HepG2 (cell line): ENCODE results near the gene ZNF644. TPM values are rescaled to one million over a fixed set of nuclear protein-coding genes. Genes with fewer than 3 reads are reported as not detected.

ENCODE experiments used
- ATAC-seq: fragments of 200-7000 bp; cut with Tn5 transposase; 3 replicates; pipeline ENCODE4 v1.9.1; 2020; ENCODE audit warnings: mild to moderate bottlenecking, moderate library complexity
- BruUV-seq: library from RNA; stranded (reverse); fragments of 400-500 nt; replicated peaks from 2 replicates; lab custom pipeline; 2021; lab: Mats Ljungman, UMichigan
- CTCF ChIA-PET: fragments of 300-600 bp; formaldehyde crosslinking; extraction: SDS; loops from one replicate; lab custom pipeline; 2021; ENCODE audit warnings: low total read pairs, inconsistent platforms, low intra/inter-chr PET ratio; lab: Yijun Ruan, JAX
- POLR2A ChIA-PET: fragments of 350-600 bp; sonication (Branson Sonifier 250); formaldehyde crosslinking; loops from one replicate; lab custom pipeline; 2020; ENCODE audit warnings: antibody characterized with exemption, inconsistent platforms; lab: Yijun Ruan, JAX
- DNase-seq: peaks from one replicate; pipeline ENCODE4 v3.0.0-alpha.2; 2015; ENCODE audit warnings: low spot score
- FAIRE-seq: peaks from 3 replicates; lab custom pipeline; 2011; peaks lifted over from hg19 to GRCh38; lab: Jason Lieb, UNC
- H2AFZ ChIP-seq: one replicate; pipeline ENCODE4 v1.6.1; 2011; ENCODE audit warnings: low read length, inconsistent platforms
- H3K27ac ChIP-seq: fragments of 300-600 bp; 3 replicates; pipeline ENCODE4 v1.8.0; 2011; ENCODE audit warnings: mixed run types, mild to moderate bottlenecking, mixed read lengths, low read length, inconsistent platforms; ENCODE audit not compliant: insufficient read depth; ENCODE audit errors: extremely low read length
- H3K27me3 ChIP-seq, 2 experiments: fragments of 200-600 bp in 1 of 2; 2 replicates in 1 of 2; 3 replicates in 1 of 2; pipeline versions ENCODE4 v1.6.0 to v1.8.0; 2011; ENCODE audit warnings: low read length in 2 of 2, mild to moderate bottlenecking in 2 of 2, moderate library complexity in 2 of 2, inconsistent platforms in 1 of 2; ENCODE audit not compliant: insufficient read depth in 2 of 2, control insufficient read depth in 1 of 2
- H3K36me3 ChIP-seq, 2 experiments: fragments of 200-600 bp in 1 of 2; replicated peaks in 1 of 2; 2 replicates in 1 of 2; 3 replicates in 1 of 2; pipeline versions ENCODE4 v1.5.1 to v1.8.0; 2011; ENCODE audit warnings: low read length in 2 of 2, inconsistent platforms in 1 of 2; ENCODE audit not compliant: insufficient read depth in 2 of 2, control insufficient read depth in 1 of 2
- H3K4me1 ChIP-seq: 2 replicates; pipeline ENCODE4 v1.5.1; 2012; ENCODE audit warnings: low read length, inconsistent platforms; ENCODE audit not compliant: insufficient read depth
- H3K4me2 ChIP-seq: 2 replicates; pipeline ENCODE4 v1.6.0; 2011; ENCODE audit warnings: low read depth, low read length, inconsistent platforms
- H3K4me3 ChIP-seq, 3 experiments: fragments of 200-600 bp in 1 of 3; sonication (generic), shearing (Covaris generic) in 1 of 3; replicated peaks in 1 of 3; 2 replicates each; pipeline ENCODE4 v1.5.1; 2011 to 2016; ENCODE audit warnings: low read length in 3 of 3, inconsistent platforms in 2 of 3, low read depth in 2 of 3, mild to moderate bottlenecking in 2 of 3, control low read depth in 1 of 3, mixed read lengths in 1 of 3; ENCODE audit not compliant: insufficient read depth in 1 of 3
- H3K79me2 ChIP-seq: one replicate; pipeline ENCODE4 v1.6.1; 2011; ENCODE audit warnings: low read length, inconsistent platforms; ENCODE audit not compliant: insufficient read depth
- H3K9ac ChIP-seq: 2 replicates; pipeline ENCODE4 v1.6.0; 2011; ENCODE audit warnings: mild to moderate bottlenecking, low read depth, low read length, inconsistent platforms; ENCODE audit not compliant: insufficient read depth
- H3K9me3 ChIP-seq: 2 replicates; pipeline ENCODE4 v1.5.1; 2012; ENCODE audit warnings: mild to moderate bottlenecking, low read length
- H4K20me1 ChIP-seq: 2 replicates; pipeline ENCODE4 v1.6.0; 2011; ENCODE audit warnings: inconsistent platforms, mild to moderate bottlenecking, low read length, moderate library complexity; ENCODE audit not compliant: insufficient read depth
- ARHGAP35 ChIP-seq: sonication (generic); formaldehyde crosslinking; IDR thresholded peaks from 2 replicates; pipeline ENCODE4 v1.9.0; 2022; ENCODE audit warnings: mild to moderate bottlenecking, inconsistent platforms, moderate library complexity, missing genetic modification reagents, borderline replicate concordance
- BRF2 ChIP-seq: sonication (generic); formaldehyde crosslinking; IDR thresholded peaks from 2 replicates; pipeline ENCODE4 v1.8.1; 2022; ENCODE audit warnings: mild to moderate bottlenecking, missing genetic modification reagents
- JDP2 ChIP-seq: sonication (generic); formaldehyde crosslinking; IDR thresholded peaks from 2 replicates; pipeline ENCODE4 v1.8.1; 2022; ENCODE audit warnings: missing genetic modification reagents, borderline replicate concordance
- JUNB ChIP-seq: sonication (generic); formaldehyde crosslinking; IDR thresholded peaks from 2 replicates; pipeline ENCODE4 v1.8.0; 2022; ENCODE audit warnings: missing genetic modification reagents, mild to moderate bottlenecking, borderline replicate concordance
- KLF6 ChIP-seq: IDR thresholded peaks from 2 replicates; pipeline ENCODE4 v1.8.0; 2016; ENCODE audit warnings: missing biosample characterization, missing genetic modification reagents
- KMT2B ChIP-seq: IDR thresholded peaks from 2 replicates; pipeline ENCODE4 v1.6.1; 2016; ENCODE audit warnings: missing genetic modification reagents, missing compliant biosample characterization
- MTA3 ChIP-seq: sonication (generic); formaldehyde crosslinking; IDR thresholded peaks from 2 replicates; pipeline ENCODE4 v1.4.0; 2020; ENCODE audit warnings: missing genetic modification reagents
- NFE2 ChIP-seq: sonication (generic); formaldehyde crosslinking; IDR thresholded peaks from 2 replicates; pipeline ENCODE4 v1.4.0; 2020; ENCODE audit warnings: missing genetic modification reagents
- NR3C1 ChIP-seq: sonication (generic); formaldehyde crosslinking; IDR thresholded peaks from 2 replicates; pipeline ENCODE4 v1.4.0; 2020; ENCODE audit warnings: missing genetic modification reagents
- NRL ChIP-seq: sonication (generic); formaldehyde crosslinking; IDR thresholded peaks from 2 replicates; pipeline ENCODE4 v1.5.0; 2020; ENCODE audit warnings: missing genetic modification reagents, mild to moderate bottlenecking, moderate library complexity, borderline replicate concordance
- RNF219 ChIP-seq: sonication (generic); formaldehyde crosslinking; IDR thresholded peaks from 2 replicates; pipeline ENCODE4 v1.5.0; 2020; ENCODE audit warnings: mild to moderate bottlenecking, missing genetic modification reagents
- RXRA ChIP-seq: sonication (generic); formaldehyde crosslinking; IDR thresholded peaks from 2 replicates; pipeline ENCODE4 v1.5.1; 2020; ENCODE audit warnings: missing genetic modification reagents
- SCMH1 ChIP-seq: sonication (generic); formaldehyde crosslinking; IDR thresholded peaks from 2 replicates; pipeline ENCODE4 v1.9.0; 2021; ENCODE audit warnings: missing genetic modification reagents, mild to moderate bottlenecking, borderline replicate concordance
- SKIL ChIP-seq: sonication (generic); formaldehyde crosslinking; IDR thresholded peaks from 2 replicates; pipeline ENCODE4 v1.8.0; 2022; ENCODE audit warnings: missing genetic modification reagents, mild to moderate bottlenecking, moderate library complexity, borderline replicate concordance
- TP53 ChIP-seq: sonication (generic); formaldehyde crosslinking; conservative IDR thresholded peaks from 2 replicates; pipeline ENCODE4 v1.4.0; 2020; ENCODE audit warnings: missing genetic modification reagents
- ZNF143 ChIP-seq: sonication (generic); formaldehyde crosslinking; IDR thresholded peaks from 2 replicates; pipeline ENCODE4 v1.4.0; 2020; ENCODE audit warnings: missing genetic modification reagents
- ZNF607 ChIP-seq: sonication (generic); formaldehyde crosslinking; IDR thresholded peaks from 2 replicates; pipeline ENCODE4 v1.5.1; 2020; ENCODE audit warnings: missing genetic modification reagents, mild to moderate bottlenecking, borderline replicate concordance
- ZNF674 ChIP-seq: sonication (generic); formaldehyde crosslinking; IDR thresholded peaks from 2 replicates; pipeline ENCODE4 v1.5.0; 2020; ENCODE audit warnings: low read depth, mild to moderate bottlenecking, missing genetic modification reagents
- WGBS: methylation state at CpG from one replicate; pipeline ENCODE4 v1.1.6; 2017; ENCODE audit warnings: low lambda C conversion rate; 5-methylcytosine and 5-hydroxymethylcytosine counted together
- in situ Hi-C: cut with HindIII; loops from 2 replicates; pipeline ENCODE4 v1.10.0; 2017; ENCODE audit warnings: low pct_unique_long_range_greater_than_20kb; ENCODE audit not compliant: extremely low pct_ligation_motif_present
- intact Hi-C: fragments of 100-400 bp; cut with micrococcal nuclease; formaldehyde crosslinking; loops from one replicate; pipeline ENCODE4 v1.10.0; 2022; ENCODE audit not compliant: unreplicated experiment
- polyA plus RNA-seq, 8 experiments: library from polyadenylated mRNA; depleted of rRNA in 3 of 8; stranded (reverse) in 7 of 8; unstranded in 1 of 8; fragments of >200 nt; fragmentation: Illumina TruSeq in 4 of 8; extraction: Trizol in 4 of 8; gene quantifications; 2 replicates each; pipeline versions ENCODE4 v1.2.1 to v1.2.3, GENCODE V29; 2011 to 2016; ENCODE audit warnings: low read depth in 4 of 8, missing spikeins in 1 of 8, mixed read lengths in 1 of 8; ENCODE audit not compliant: insufficient read depth in 1 of 8
- total RNA-seq, 5 experiments: library from RNA; depleted of rRNA; stranded (reverse); fragments of >200 nt; fragmentation: Illumina TruSeq; extraction: Trizol; gene quantifications; 2 replicates each; pipeline ENCODE4 v1.2.3, GENCODE V29; 2016; ENCODE audit warnings: low read depth in 1 of 5

The ZNF644 gene
- total and polyA plus RNA-seq, 2 of the 13 experiments (the other 11 are each of a cell fraction or from before 2014, with no cell fraction given): 17.7 to 51.7 TPM

GRCh38 chr1:90876101-90876500, 145.7 kb downstream of the ZNF644 start:
- no peak for FAIRE-seq
- ChIA-PET POLR2A (no interaction called here), CTCF (no interaction called here)
- Histone ChIP-seq H3K27me3 (0 out of 5 replicates have a peak, but pooled peaks cover 0 to 3% of the 10 kb centered on the region in 2 experiments), H3K27ac (no peak overlapping the region), H3K9me3 (peaks cover 36% of the 10 kb centered on the region), H3K4me1 (no peaks in the 10 kb centered on the region), H4K20me1 (no peaks in the 10 kb centered on the region), H3K9ac (no peak overlapping the region), H2AFZ (no peak overlapping the region), H3K4me2 (no peak overlapping the region), H3K36me3 (no peaks in the 10 kb centered on the region), H3K79me2 (no peaks in the 10 kb centered on the region), H3K4me3 (no peak overlapping the region)
- in situ Hi-C loops: no loop called here
- DNase-seq: no peak
- BruUV-seq: no TSS peak
- ATAC-seq: no peak
- intact Hi-C loops: no loop called here
- WGBS: 22% methylated on average over 3 of the region's 3 CpGs
- TF ChIP-seq ARHGAP35: no peak
- TF ChIP-seq ZNF607 (CRISPR knock-in tag): no peak
- no peak for TF ChIP-seq RXRA (CRISPR knock-in tag)
- TF ChIP-seq SCMH1 (CRISPR knock-in tag): no peak
- TF ChIP-seq ZNF143 (CRISPR knock-in tag): no peak
- no peak for TF ChIP-seq SKIL (CRISPR knock-in tag)
- no peak for TF ChIP-seq JUNB (CRISPR knock-in tag)
- TF ChIP-seq KMT2B (CRISPR knock-in tag): no peak
- TF ChIP-seq TP53 (CRISPR knock-in tag): no peak
- no peak for TF ChIP-seq JDP2 (CRISPR knock-in tag)
- no peak for TF ChIP-seq NRL (CRISPR knock-in tag)
- no peak for TF ChIP-seq RNF219
- no peak for TF ChIP-seq NFE2 (CRISPR knock-in tag)
- no peak for TF ChIP-seq KLF6 (CRISPR knock-in tag)
- TF ChIP-seq BRF2 (CRISPR knock-in tag): no peak
- TF ChIP-seq NR3C1 (CRISPR knock-in tag): no peak
- no peak for TF ChIP-seq ZNF674 (CRISPR knock-in tag)
- no peak for TF ChIP-seq MTA3 (CRISPR knock-in tag)
